ENCODE measurements around the gene CLEC4A.
"Not testable (repeated sequence)": the region's sequence is repeated elsewhere in the genome, so short reads cannot be mapped to it uniquely, and the experiment has no call there.

The CLEC4A gene

GRCh38 chr12:8184206-8184605, 60.8 kb downstream of the CLEC4A start:
- not testable (repeated sequence) for H3K4me3 ChIP-seq (ENCODE audit: low read depth, low read length); H3K9me3 ChIP-seq (ENCODE audit: insufficient read depth, low read depth, low read length); H2BK120ac ChIP-seq (ENCODE audit: insufficient read depth, low read length, poor library complexity); H4K91ac ChIP-seq (ENCODE audit: low read depth, low read length); H3K4me1 ChIP-seq (ENCODE audit: control insufficient read depth in 1 of 2, insufficient read depth in 2 of 2, low read length in 2 of 2); H3K79me2 ChIP-seq (ENCODE audit: control insufficient read depth, insufficient read depth, low read length, poor library complexity); H2AFZ ChIP-seq (ENCODE audit: insufficient read depth, low read length, poor library complexity); H3K4me2 ChIP-seq (ENCODE audit: low read length); H3K23ac ChIP-seq (ENCODE audit: low read length); H3K4ac ChIP-seq (ENCODE audit: low read depth, low read length); H4K8ac ChIP-seq (ENCODE audit: low read depth, low read length); H2BK5ac ChIP-seq (ENCODE audit: low read depth, low read length, poor library complexity); H3K27ac ChIP-seq (ENCODE audit: low read depth, low read length); H2AK5ac ChIP-seq (ENCODE audit: low read length); H3K36me3 ChIP-seq (ENCODE audit: control insufficient read depth in 1 of 2, insufficient read depth in 2 of 2, low read length in 2 of 2); DNase-seq; H3K9ac ChIP-seq (ENCODE audit: low read length); H3K18ac ChIP-seq (ENCODE audit: low read length); H3K27me3 ChIP-seq (ENCODE audit: insufficient read depth, low read length); H3K79me1 ChIP-seq (ENCODE audit: low read length); H4K12ac ChIP-seq (ENCODE audit: low read depth, low read length); H3K14ac ChIP-seq (ENCODE audit: low read length); H2BK12ac ChIP-seq (ENCODE audit: low read length)
- no CpG with 5 or more reads among the region's 28 CpGs for WGBS (ENCODE audit: extremely low coverage, insufficient coverage, insufficient read length)

GRCh38 chr12:8188088-8188487, 64.7 kb downstream of the CLEC4A start:
- not testable (repeated sequence) for H3K18ac ChIP-seq (ENCODE audit: low read length); H3K36me3 ChIP-seq (ENCODE audit: control insufficient read depth in 1 of 2, insufficient read depth in 2 of 2, low read length in 2 of 2); H3K23ac ChIP-seq (ENCODE audit: low read length); H2BK5ac ChIP-seq (ENCODE audit: low read depth, low read length, poor library complexity); H4K8ac ChIP-seq (ENCODE audit: low read depth, low read length); H4K91ac ChIP-seq (ENCODE audit: low read depth, low read length); H3K79me2 ChIP-seq (ENCODE audit: control insufficient read depth, insufficient read depth, low read length, poor library complexity); H2AK5ac ChIP-seq (ENCODE audit: low read length); H3K4me2 ChIP-seq (ENCODE audit: low read length); H2BK120ac ChIP-seq (ENCODE audit: insufficient read depth, low read length, poor library complexity); H2AFZ ChIP-seq (ENCODE audit: insufficient read depth, low read length, poor library complexity); DNase-seq; H3K4ac ChIP-seq (ENCODE audit: low read depth, low read length); H3K27ac ChIP-seq (ENCODE audit: low read depth, low read length); H3K4me3 ChIP-seq (ENCODE audit: low read depth, low read length); H3K79me1 ChIP-seq (ENCODE audit: low read length); H3K9ac ChIP-seq (ENCODE audit: low read length); H3K27me3 ChIP-seq (ENCODE audit: insufficient read depth, low read length); H2BK12ac ChIP-seq (ENCODE audit: low read length); H3K4me1 ChIP-seq (ENCODE audit: control insufficient read depth in 1 of 2, insufficient read depth in 2 of 2, low read length in 2 of 2); H3K9me3 ChIP-seq (ENCODE audit: insufficient read depth, low read depth, low read length); H4K12ac ChIP-seq (ENCODE audit: low read depth, low read length); H3K14ac ChIP-seq (ENCODE audit: low read length)
- WGBS (ENCODE audit: extremely low coverage, insufficient coverage, insufficient read length) = no CpG with 5 or more reads among the region's 2 CpGs

Data from trophoblast cell (in vitro differentiated cells and primary cell).